ENCODE results near the gene EIF4G3. TPM values are rescaled to one million over a fixed set of nuclear protein-coding genes. Genes with fewer than 3 reads are reported as not detected.

Gene EIF4G3
- total RNA-seq, 2 donors from 2014 or later: 20.8 to 48.8 TPM

DNA sequence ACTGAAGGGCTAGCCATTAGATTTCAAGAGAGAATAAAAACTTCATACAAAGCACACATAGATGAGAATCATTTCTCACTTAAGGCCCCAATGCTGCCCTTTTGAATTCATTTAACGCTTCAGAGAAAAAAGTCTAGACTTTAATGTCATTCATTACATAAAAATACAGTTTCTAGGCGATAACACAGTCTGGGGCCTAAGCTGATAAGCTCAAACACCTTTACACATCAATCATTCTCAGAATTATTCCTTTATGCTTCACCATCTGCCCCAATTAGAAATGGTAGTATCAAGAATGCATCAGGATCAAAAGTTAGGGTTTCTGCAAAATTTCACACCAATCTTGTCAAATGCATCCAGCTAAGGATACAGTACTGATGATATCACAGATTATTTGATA lies 289.5 kb downstream of the EIF4G3 start:
- peaks cover 14% of the 10 kb centered on the region for H3K4me1 ChIP-seq
- DNase-seq: no peak
- intact Hi-C loops (cut with DNase I): no loop called here
- no peaks in the 10 kb centered on the region for H3K9me3 ChIP-seq
- H3K36me3 ChIP-seq (replicated peaks in 1 of 2; ENCODE audit: insufficient read depth in 1 of 2, low read depth in 2 of 2): peaks cover 0 to 2% of the 10 kb centered on the region in 2 donors
- no peak overlapping the region for H3K27ac ChIP-seq
- no peaks in the 10 kb centered on the region for H3K27me3 ChIP-seq
- no peak for TF ChIP-seq POLR2A (IDR thresholded peaks at IDR 0.05)
- TF ChIP-seq, protein P1, sequence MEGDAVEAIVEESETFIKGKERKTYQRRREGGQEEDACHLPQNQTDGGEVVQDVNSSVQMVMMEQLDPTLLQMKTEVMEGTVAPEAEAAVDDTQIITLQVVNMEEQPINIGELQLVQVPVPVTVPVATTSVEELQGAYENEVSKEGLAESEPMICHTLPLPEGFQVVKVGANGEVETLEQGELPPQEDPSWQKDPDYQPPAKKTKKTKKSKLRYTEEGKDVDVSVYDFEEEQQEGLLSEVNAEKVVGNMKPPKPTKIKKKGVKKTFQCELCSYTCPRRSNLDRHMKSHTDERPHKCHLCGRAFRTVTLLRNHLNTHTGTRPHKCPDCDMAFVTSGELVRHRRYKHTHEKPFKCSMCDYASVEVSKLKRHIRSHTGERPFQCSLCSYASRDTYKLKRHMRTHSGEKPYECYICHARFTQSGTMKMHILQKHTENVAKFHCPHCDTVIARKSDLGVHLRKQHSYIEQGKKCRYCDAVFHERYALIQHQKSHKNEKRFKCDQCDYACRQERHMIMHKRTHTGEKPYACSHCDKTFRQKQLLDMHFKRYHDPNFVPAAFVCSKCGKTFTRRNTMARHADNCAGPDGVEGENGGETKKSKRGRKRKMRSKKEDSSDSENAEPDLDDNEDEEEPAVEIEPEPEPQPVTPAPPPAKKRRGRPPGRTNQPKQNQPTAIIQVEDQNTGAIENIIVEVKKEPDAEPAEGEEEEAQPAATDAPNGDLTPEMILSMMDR (IDR thresholded peaks at IDR 0.05): no peak
- ATAC-seq: no peak
- H3K4me3 ChIP-seq: no peak overlapping the region
- 55 to 59% methylated on average over 2 of the region's 2 CpGs for whole genome bisulfite sequencing, 2 donors

- TF ChIP-seq, protein P1 (IDR thresholded peaks at IDR 0.05): no peak
- TF ChIP-seq POLR2A (IDR thresholded peaks at IDR 0.05): no peak
- DNase-seq: no peak
- Histone ChIP-seq H3K9me3 (no peaks in the 10 kb centered on the region), H3K4me3 (no peak overlapping the region), H3K27me3 (no peaks in the 10 kb centered on the region), H3K36me3 (replicated peaks in 1 of 2; ENCODE audit: insufficient read depth in 1 of 2, low read depth in 2 of 2) (no peaks in the 10 kb centered on the region), H3K27ac (no peak overlapping the region), H3K4me1 (peaks cover 14% of the 10 kb centered on the region)
- WGBS, 2 donors: 75 to 88% methylated on average over 2 to 3 of the region's 3 CpGs
- intact Hi-C loops (cut with DNase I): no loop called here
- ATAC-seq: no peak
Observed at GRCh38 chr1:20885121-20885520, 291.6 kb downstream of the EIF4G3 start.

DNA sequence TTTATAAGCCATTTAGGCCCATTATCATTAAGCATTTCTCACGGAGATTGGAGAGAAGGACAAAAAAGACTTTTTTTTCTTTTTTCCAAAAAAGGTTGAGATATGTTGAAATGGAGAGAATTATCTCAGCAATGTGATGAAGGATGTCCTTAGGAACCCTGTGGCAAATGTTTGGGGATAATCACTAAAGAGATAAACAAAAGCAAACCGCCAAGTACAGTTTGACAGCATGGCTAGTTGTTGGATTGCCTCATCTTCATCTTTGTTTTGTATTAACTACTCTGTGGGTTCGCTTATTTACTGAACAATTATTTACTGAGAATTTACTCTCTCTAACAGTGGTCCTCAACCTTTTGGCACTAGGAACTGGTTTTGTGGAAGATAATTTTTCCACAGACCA lies 292.2 kb downstream of the EIF4G3 start:
- H3K9me3 ChIP-seq: no peaks in the 10 kb centered on the region
- H3K4me3 ChIP-seq: no peak overlapping the region
- H3K27me3 ChIP-seq: no peaks in the 10 kb centered on the region
- no peak for DNase-seq
- TF ChIP-seq POLR2A (IDR thresholded peaks at IDR 0.05): no peak
- TF ChIP-seq, protein P1 (IDR thresholded peaks at IDR 0.05): no peak
- H3K4me1 ChIP-seq: peaks cover 14% of the 10 kb centered on the region
- 89 to 95% methylated on average over 3 of the region's 3 CpGs for WGBS, 2 donors
- no peaks in the 10 kb centered on the region for H3K36me3 ChIP-seq (replicated peaks in 1 of 2; ENCODE audit: insufficient read depth in 1 of 2, low read depth in 2 of 2)
- no peak for ATAC-seq
- no peak overlapping the region for H3K27ac ChIP-seq
- intact Hi-C loops (cut with DNase I): no loop called here

DNA sequence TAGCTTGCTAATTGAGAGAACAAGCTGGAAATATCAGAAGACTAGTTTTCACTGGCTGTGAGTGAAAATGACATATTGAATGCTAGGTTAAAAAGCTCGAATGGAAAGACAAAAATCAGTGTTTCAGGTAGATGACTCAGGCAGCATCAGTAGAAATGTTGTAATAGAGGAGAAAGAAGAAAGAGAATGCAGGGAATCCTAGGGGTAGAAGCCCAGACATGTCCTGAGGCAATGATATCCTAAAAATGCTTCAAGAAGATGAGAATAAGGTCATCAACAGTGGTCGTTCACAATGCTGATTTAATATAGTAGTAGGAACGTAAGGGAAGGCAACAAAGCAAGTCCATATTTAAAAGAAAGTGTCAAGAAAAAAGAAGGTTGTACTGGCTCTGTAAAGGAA lies 292.9 kb downstream of the EIF4G3 start:
- intact Hi-C loops (cut with DNase I): no loop called here
- 68 to 81% methylated on average over 3 of the region's 3 CpGs for WGBS, 2 donors
- H3K27ac ChIP-seq: no peak overlapping the region
- H3K36me3 ChIP-seq (replicated peaks in 1 of 2; ENCODE audit: insufficient read depth in 1 of 2, low read depth in 2 of 2): peaks cover 0 to 1% of the 10 kb centered on the region in 2 donors
- no peak overlapping the region for H3K4me3 ChIP-seq
- no peaks in the 10 kb centered on the region for H3K9me3 ChIP-seq
- H3K4me1 ChIP-seq: peaks cover 14% of the 10 kb centered on the region
- DNase-seq: no peak
- no peaks in the 10 kb centered on the region for H3K27me3 ChIP-seq
- no peak for TF ChIP-seq POLR2A (IDR thresholded peaks at IDR 0.05)
- TF ChIP-seq, protein P1 (IDR thresholded peaks at IDR 0.05): no peak
- no peak for ATAC-seq

DNA sequence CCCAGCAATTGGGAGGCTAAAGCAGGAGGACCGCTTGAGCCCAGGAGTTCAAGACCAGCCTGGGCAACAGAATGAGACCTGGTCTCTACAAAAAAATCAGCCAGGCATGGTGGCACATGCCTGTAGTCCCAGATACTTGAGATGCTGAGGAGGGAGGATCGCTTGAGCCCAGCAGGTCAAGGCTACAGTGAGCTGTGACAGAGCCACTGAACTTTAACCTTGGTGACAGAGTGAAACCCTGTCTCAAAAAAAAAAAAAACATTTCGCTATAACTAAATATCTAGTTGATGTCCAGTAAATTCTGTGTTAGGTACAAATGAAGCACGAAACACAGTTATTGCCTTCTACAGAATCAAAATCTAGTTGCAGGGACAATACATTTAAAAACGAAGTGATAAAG lies 293.9 kb downstream of the EIF4G3 start:
- no peak for DNase-seq
- no peak for ATAC-seq
- WGBS, 2 donors: 95 to 96% methylated on average over 5 of the region's 5 CpGs
- peaks cover 10% of the 10 kb centered on the region for H3K4me1 ChIP-seq
- no peak overlapping the region for H3K27ac ChIP-seq
- no peak overlapping the region for H3K4me3 ChIP-seq
- no peaks in the 10 kb centered on the region for H3K27me3 ChIP-seq
- no peak for TF ChIP-seq POLR2A (IDR thresholded peaks at IDR 0.05)
- TF ChIP-seq, protein P1 (IDR thresholded peaks at IDR 0.05): no peak
- H3K9me3 ChIP-seq: no peaks in the 10 kb centered on the region
- H3K36me3 ChIP-seq (replicated peaks in 1 of 2; ENCODE audit: insufficient read depth in 1 of 2, low read depth in 2 of 2): peaks cover 0 to 7% of the 10 kb centered on the region in 2 donors
- intact Hi-C loops (cut with DNase I): no loop called here
